ENCODE results near the gene ANP32A. TPM values are rescaled to one million over a fixed set of nuclear protein-coding genes. Genes with fewer than 3 reads are reported as not detected.

ANP32A gene
- total and polyA plus RNA-seq, 8 donors: 34.4 to 112 (median 68.7) TPM

DNA sequence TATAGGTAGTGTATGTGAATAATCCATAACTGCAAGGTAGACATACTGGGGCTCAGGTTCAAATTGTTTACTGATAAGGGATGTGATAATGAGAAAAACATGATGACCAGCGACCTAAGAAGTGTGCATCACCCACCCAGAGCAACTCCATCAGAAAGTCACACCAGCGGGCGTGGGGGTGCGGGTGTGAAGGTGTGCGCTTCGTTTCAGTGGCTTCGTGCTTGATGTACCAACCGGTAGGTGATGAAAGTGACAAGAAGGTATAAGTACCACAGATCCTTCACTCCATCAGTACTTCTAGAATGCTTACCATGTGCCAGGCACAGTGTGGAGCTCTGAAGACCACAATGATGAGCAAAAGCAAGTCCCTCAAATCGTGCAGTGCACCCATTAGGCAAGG lies 11.2 kb downstream of the ANP32A start:
- intact Hi-C loops (cut with DNase I; ENCODE audit: low total_unique reads): no loop called here
- peaks cover 43 to 100% (median 79%) of the 10 kb centered on the region in 4 donors for H3K4me1 ChIP-seq
- 80 to 86% (median 81%) methylated on average over 9 of the region's 9 CpGs for WGBS, 5 donors

DNA sequence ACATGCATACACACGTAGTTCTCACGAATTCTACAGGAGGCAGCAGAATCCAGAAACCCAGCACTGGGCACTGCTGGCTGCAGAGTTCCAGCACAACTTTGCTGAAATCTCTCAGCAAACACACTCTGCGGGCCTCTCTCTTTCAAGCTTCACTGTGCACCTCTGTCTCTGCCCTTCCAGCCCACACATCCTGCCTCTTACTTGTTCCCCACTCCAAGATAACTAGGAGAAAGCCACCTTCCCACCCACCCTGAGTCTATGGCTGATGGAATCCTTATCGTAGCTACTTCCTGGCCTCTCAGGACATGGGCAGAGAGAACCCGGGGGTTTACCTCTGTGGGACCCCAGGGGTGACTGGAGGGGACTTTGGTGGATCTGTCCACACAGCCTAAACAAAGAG lies 11.9 kb downstream of the ANP32A start:
- Histone ChIP-seq H3K27me3 (no peaks in the 10 kb centered on the region), H3K36me3 (peaks cover 0 to 22% (median 10%) of the 10 kb centered on the region in 4 donors), H3K4me3 (no peak overlapping the region), H3K9me3 (no peaks in the 10 kb centered on the region), H3K27ac (no peak overlapping the region), H3K4me1 (peaks cover 36 to 100% (median 76%) of the 10 kb centered on the region in 4 donors)
- TF ChIP-seq EP300 (IDR thresholded peaks at IDR 0.05) (no peak), POLR2A (IDR thresholded peaks at IDR 0.05) (no peak), POLR2AphosphoS5 (IDR thresholded peaks at IDR 0.05) (no peak)
- TF ChIP-seq, protein P1, sequence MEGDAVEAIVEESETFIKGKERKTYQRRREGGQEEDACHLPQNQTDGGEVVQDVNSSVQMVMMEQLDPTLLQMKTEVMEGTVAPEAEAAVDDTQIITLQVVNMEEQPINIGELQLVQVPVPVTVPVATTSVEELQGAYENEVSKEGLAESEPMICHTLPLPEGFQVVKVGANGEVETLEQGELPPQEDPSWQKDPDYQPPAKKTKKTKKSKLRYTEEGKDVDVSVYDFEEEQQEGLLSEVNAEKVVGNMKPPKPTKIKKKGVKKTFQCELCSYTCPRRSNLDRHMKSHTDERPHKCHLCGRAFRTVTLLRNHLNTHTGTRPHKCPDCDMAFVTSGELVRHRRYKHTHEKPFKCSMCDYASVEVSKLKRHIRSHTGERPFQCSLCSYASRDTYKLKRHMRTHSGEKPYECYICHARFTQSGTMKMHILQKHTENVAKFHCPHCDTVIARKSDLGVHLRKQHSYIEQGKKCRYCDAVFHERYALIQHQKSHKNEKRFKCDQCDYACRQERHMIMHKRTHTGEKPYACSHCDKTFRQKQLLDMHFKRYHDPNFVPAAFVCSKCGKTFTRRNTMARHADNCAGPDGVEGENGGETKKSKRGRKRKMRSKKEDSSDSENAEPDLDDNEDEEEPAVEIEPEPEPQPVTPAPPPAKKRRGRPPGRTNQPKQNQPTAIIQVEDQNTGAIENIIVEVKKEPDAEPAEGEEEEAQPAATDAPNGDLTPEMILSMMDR (IDR thresholded peaks at IDR 0.05): no peak
- WGBS, 5 donors: 36 to 58% (median 46%) methylated on average over 5 of the region's 5 CpGs
- no peak for DNase-seq
- intact Hi-C loops (cut with DNase I; ENCODE audit: low total_unique reads): no loop called here

More for the DNA sequence above, 11.2 kb downstream of the ANP32A start:
- no peak for DNase-seq
- peaks cover 0 to 19% (median 10%) of the 10 kb centered on the region in 4 donors for H3K36me3 ChIP-seq
- H3K9me3 ChIP-seq: no peaks in the 10 kb centered on the region
- H3K27me3 ChIP-seq: no peaks in the 10 kb centered on the region
- TF ChIP-seq, protein P1 (IDR thresholded peaks at IDR 0.05): no peak
- TF ChIP-seq POLR2A (IDR thresholded peaks at IDR 0.05): no peak
- TF ChIP-seq EP300 (IDR thresholded peaks at IDR 0.05): no peak
- no peak for TF ChIP-seq POLR2AphosphoS5 (IDR thresholded peaks at IDR 0.05)
- no peak overlapping the region for H3K4me3 ChIP-seq
- no peak overlapping the region for H3K27ac ChIP-seq

DNA sequence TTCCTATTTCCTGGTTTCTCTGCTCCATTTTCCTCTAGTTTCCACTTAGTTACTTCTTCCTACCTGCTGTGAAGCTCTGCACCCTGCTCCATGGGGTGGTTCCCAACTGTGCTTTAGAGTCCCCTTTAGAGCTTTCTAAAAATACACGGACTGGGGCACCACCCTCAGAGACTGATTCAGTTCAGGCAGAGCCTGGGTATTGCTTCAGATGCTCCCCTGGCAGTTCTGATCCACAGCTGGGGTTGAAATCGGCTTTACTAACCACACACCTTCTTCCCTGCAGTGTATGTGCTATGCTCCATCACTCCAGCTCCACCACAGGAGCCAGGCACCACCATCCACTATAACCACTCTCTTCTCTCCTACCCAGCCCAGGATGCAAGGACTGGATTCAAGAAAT lies 12.6 kb downstream of the ANP32A start:
- Histone ChIP-seq H3K27ac (no peak overlapping the region), H3K36me3 (peaks cover 0 to 22% (median 10%) of the 10 kb centered on the region in 4 donors), H3K27me3 (no peaks in the 10 kb centered on the region), H3K4me3 (no peak overlapping the region), H3K4me1 (peaks cover 29 to 100% (median 70%) of the 10 kb centered on the region in 4 donors), H3K9me3 (no peaks in the 10 kb centered on the region)
- no peak for TF ChIP-seq EP300 (IDR thresholded peaks at IDR 0.05)
- no peak for DNase-seq
- 25 to 45% (median 28%) methylated on average over 2 of the region's 2 CpGs for WGBS, 5 donors
- intact Hi-C loops (cut with DNase I; ENCODE audit: low total_unique reads): no loop called here

DNA sequence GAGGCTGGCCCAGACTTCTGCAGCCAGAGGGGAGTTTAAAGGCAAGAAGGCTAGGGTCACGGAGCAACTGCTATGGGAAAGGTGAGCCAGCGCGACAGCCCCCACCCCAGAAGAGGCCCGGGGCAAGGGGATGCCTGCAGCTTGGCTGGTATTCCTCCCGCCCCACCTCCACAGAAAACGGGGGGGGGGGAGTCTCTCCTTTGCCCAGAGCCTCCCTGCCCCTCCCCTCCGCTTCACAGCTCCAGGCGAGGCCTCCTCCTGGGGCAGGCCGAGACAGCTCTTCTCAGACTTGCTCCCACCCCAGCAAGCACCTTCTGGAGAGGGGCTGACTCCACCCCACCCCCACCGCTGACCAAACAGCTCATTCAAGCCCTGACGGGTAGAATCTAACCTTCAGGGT lies 13.4 kb downstream of the ANP32A start:
- WGBS, 5 donors: 61 to 75% (median 67%) methylated on average over 2 to 11 of the region's 11 CpGs
- intact Hi-C loops (cut with DNase I; ENCODE audit: low total_unique reads): no loop called here
- no peak overlapping the region for H3K4me3 ChIP-seq
- DNase-seq: no peak
- no peaks in the 10 kb centered on the region for H3K9me3 ChIP-seq
- peaks cover 0 to 22% (median 10%) of the 10 kb centered on the region in 4 donors for H3K36me3 ChIP-seq
- no peak overlapping the region for H3K27ac ChIP-seq
- TF ChIP-seq, protein P1 (IDR thresholded peaks at IDR 0.05): no peak
- TF ChIP-seq POLR2A (IDR thresholded peaks at IDR 0.05): no peak
- no peak for TF ChIP-seq EP300 (IDR thresholded peaks at IDR 0.05)
- no peak for TF ChIP-seq POLR2AphosphoS5 (IDR thresholded peaks at IDR 0.05)
- peaks cover 21 to 99% (median 66%) of the 10 kb centered on the region in 4 donors for H3K4me1 ChIP-seq
- no peaks in the 10 kb centered on the region for H3K27me3 ChIP-seq

GRCh38 chr15:68806220-68807060 lies 14.3 kb downstream of the ANP32A start:
- 72 to 88% (median 82%) methylated on average over 8 to 9 of the region's 9 CpGs for WGBS, 5 donors
- no peaks in the 10 kb centered on the region for H3K27me3 ChIP-seq
- no peak overlapping the region for H3K4me3 ChIP-seq
- TF ChIP-seq POLR2A (IDR thresholded peaks at IDR 0.05) (no peak), EP300 (IDR thresholded peaks at IDR 0.05) (no peak), POLR2AphosphoS5 (IDR thresholded peaks at IDR 0.05) (no peak)
- TF ChIP-seq, protein P1 (IDR thresholded peaks at IDR 0.05): no peak
- peaks cover 0 to 22% (median 10%) of the 10 kb centered on the region in 4 donors for H3K36me3 ChIP-seq
- H3K9me3 ChIP-seq: no peaks in the 10 kb centered on the region
- intact Hi-C loops (cut with DNase I; ENCODE audit: low total_unique reads): no loop called here
- DNase-seq: peak in 1 of 2 donors; percentile 65
- H3K27ac ChIP-seq: no peak overlapping the region
- H3K4me1 ChIP-seq: peaks cover 18 to 98% (median 62%) of the 10 kb centered on the region in 4 donors
